ENCODE data around the gene USP25. TPM values are rescaled to one million over a fixed set of nuclear protein-coding genes. Genes with fewer than 3 reads are reported as not detected.

Gene USP25
- total RNA-seq, 4 donors from 2014 or later: 32.3 to 44.3 (median 33.4) TPM

- 82% methylated on average over 3 of the region's 3 CpGs for WGBS
- DNase-seq (ENCODE audit: low spot score in 2 of 2): no peak
- no peak overlapping the region for H3K27ac ChIP-seq
These were observed 41.8 kb upstream of the USP25 start for GRCh38 chr21:15688016-15688415.

GRCh38 chr21:15688809-15689208 is 41.0 kb upstream of the USP25 start:
- Histone ChIP-seq H3K27ac (no peak overlapping the region), H3K27me3 (no peaks in the 10 kb centered on the region), H3K4me1 (no peaks in the 10 kb centered on the region), H3K9me3 (no peaks in the 10 kb centered on the region), H3K4me3 (no peak overlapping the region), H3K36me3 (no peaks in the 10 kb centered on the region)
- DNase-seq (ENCODE audit: low spot score in 2 of 2): no peak
- no peak for TF ChIP-seq POLR2AphosphoS5 (IDR thresholded peaks at IDR 0.05)
- no peak for TF ChIP-seq CTCF (IDR thresholded peaks at IDR 0.05)
- TF ChIP-seq POLR2A (IDR thresholded peaks at IDR 0.05): no peak
- TF ChIP-seq EP300 (IDR thresholded peaks at IDR 0.05): no peak
- WGBS: 76% methylated on average over 2 of the region's 2 CpGs

More at GRCh38 chr21:15688016-15688415, 41.8 kb upstream of the USP25 start:
- no peaks in the 10 kb centered on the region for H3K36me3 ChIP-seq
- no peaks in the 10 kb centered on the region for H3K27me3 ChIP-seq
- no peak overlapping the region for H3K4me3 ChIP-seq
- TF ChIP-seq CTCF (IDR thresholded peaks at IDR 0.05) (no peak), POLR2AphosphoS5 (IDR thresholded peaks at IDR 0.05) (no peak), POLR2A (IDR thresholded peaks at IDR 0.05) (no peak), EP300 (IDR thresholded peaks at IDR 0.05) (no peak)
- H3K4me1 ChIP-seq: no peaks in the 10 kb centered on the region
- no peaks in the 10 kb centered on the region for H3K9me3 ChIP-seq

- H3K36me3 ChIP-seq: no peaks in the 10 kb centered on the region
- H3K27me3 ChIP-seq: no peaks in the 10 kb centered on the region
- no peak overlapping the region for H3K27ac ChIP-seq
- H3K4me3 ChIP-seq: no peak overlapping the region
- no peak for DNase-seq (ENCODE audit: low spot score in 2 of 2)
- 91% methylated on average over 2 of the region's 2 CpGs for WGBS
- TF ChIP-seq POLR2A (IDR thresholded peaks at IDR 0.05) (no peak), CTCF (IDR thresholded peaks at IDR 0.05) (no peak), EP300 (IDR thresholded peaks at IDR 0.05) (no peak), POLR2AphosphoS5 (IDR thresholded peaks at IDR 0.05) (no peak)
- no peaks in the 10 kb centered on the region for H3K9me3 ChIP-seq
- H3K4me1 ChIP-seq: no peaks in the 10 kb centered on the region
These were observed 37.1 kb upstream of the USP25 start for GRCh38 chr21:15692711-15693110.

GRCh38 chr21:15695241-15695640 is 34.5 kb upstream of the USP25 start:
- no peak overlapping the region for H3K27ac ChIP-seq
- H3K9me3 ChIP-seq: no peaks in the 10 kb centered on the region
- no peaks in the 10 kb centered on the region for H3K27me3 ChIP-seq
- TF ChIP-seq EP300 (IDR thresholded peaks at IDR 0.05): no peak
- no peak for TF ChIP-seq POLR2AphosphoS5 (IDR thresholded peaks at IDR 0.05)
- no peak for TF ChIP-seq POLR2A (IDR thresholded peaks at IDR 0.05)
- no peak for TF ChIP-seq CTCF (IDR thresholded peaks at IDR 0.05)
- H3K36me3 ChIP-seq: no peaks in the 10 kb centered on the region
- H3K4me3 ChIP-seq: no peak overlapping the region
- H3K4me1 ChIP-seq: no peaks in the 10 kb centered on the region
- 88% methylated on average over 1 of the region's 1 CpG for WGBS
- no peak for DNase-seq (ENCODE audit: low spot score in 2 of 2)

GRCh38 chr21:15701830-15702229 is 28.0 kb upstream of the USP25 start:
- no peak overlapping the region for H3K27ac ChIP-seq
- peaks cover 1% of the 10 kb centered on the region for H3K4me1 ChIP-seq
- DNase-seq (ENCODE audit: low spot score in 2 of 2): no peak

More at GRCh38 chr21:15701830-15702229, 28.0 kb upstream of the USP25 start:
- TF ChIP-seq CTCF (IDR thresholded peaks at IDR 0.05) (no peak), POLR2AphosphoS5 (IDR thresholded peaks at IDR 0.05) (no peak), POLR2A (IDR thresholded peaks at IDR 0.05) (no peak), EP300 (IDR thresholded peaks at IDR 0.05) (no peak)
- WGBS: 71% methylated on average over 1 of the region's 1 CpG
- Histone ChIP-seq H3K36me3 (no peaks in the 10 kb centered on the region), H3K9me3 (no peaks in the 10 kb centered on the region), H3K27me3 (no peaks in the 10 kb centered on the region), H3K4me3 (no peak overlapping the region)

Measured in suprapubic skin (tissue), 4 donors.